OCI-LY3 (cell line): ENCODE results near the gene MEF2C.

ENCODE experiments used
- EZH2phosphoT487 ChIP-seq: fragments of 200-600 bp; shearing (Covaris generic); IDR thresholded peaks from 2 replicates; pipeline ENCODE4 v1.6.1; 2018; ENCODE audit warnings: antibody characterized with exemption, mixed run types, low read depth
- TF ChIP-seq, protein P1 (sequence below): fragments of 200-600, 300-600 bp; sonication (generic); IDR thresholded peaks from 2 replicates; pipeline ENCODE4 v1.5.1; 2014; ENCODE audit warnings: antibody characterized with exemption, low read length, low read depth

DNA sequence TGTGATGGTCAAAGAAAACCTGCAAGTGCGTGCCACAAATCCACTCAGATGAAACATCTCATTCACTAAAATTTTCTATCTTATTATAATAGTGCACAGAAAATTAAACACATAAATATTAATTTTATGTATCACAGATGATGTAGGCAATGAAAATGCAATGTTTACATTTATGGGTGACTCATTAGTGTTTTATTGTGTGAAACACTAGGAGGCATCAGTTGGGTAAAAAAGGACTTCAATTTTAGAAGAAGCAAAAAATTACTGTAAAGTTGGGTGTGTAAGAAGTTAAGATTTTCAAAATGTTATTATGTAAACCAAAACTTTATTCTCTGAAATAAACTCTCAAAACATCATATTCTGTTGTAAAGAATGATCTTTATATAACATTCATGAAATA, 4.0 kb downstream of the MEF2C start:
- TF ChIP-seq, protein P1, sequence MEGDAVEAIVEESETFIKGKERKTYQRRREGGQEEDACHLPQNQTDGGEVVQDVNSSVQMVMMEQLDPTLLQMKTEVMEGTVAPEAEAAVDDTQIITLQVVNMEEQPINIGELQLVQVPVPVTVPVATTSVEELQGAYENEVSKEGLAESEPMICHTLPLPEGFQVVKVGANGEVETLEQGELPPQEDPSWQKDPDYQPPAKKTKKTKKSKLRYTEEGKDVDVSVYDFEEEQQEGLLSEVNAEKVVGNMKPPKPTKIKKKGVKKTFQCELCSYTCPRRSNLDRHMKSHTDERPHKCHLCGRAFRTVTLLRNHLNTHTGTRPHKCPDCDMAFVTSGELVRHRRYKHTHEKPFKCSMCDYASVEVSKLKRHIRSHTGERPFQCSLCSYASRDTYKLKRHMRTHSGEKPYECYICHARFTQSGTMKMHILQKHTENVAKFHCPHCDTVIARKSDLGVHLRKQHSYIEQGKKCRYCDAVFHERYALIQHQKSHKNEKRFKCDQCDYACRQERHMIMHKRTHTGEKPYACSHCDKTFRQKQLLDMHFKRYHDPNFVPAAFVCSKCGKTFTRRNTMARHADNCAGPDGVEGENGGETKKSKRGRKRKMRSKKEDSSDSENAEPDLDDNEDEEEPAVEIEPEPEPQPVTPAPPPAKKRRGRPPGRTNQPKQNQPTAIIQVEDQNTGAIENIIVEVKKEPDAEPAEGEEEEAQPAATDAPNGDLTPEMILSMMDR = no peak
- TF ChIP-seq EZH2phosphoT487 = no peak
